Dendritic cell treated with granulocyte-macrophage colony-stimulating factor and Interleukin-4, amounts not matched to agents 40 ng/mL and 50 ng/mL, for 4 days (primary cell): ENCODE results near the gene FPR2.
A peak's percentile ranks its signal among the peaks of the same experiment; 100 is the strongest.

Experiments
- H3K27ac Mint-ChIP-seq: one replicate; pipeline ENCODE4 v1.8.0; 2022; ENCODE audit warnings: mild to moderate bottlenecking, mixed read lengths
- H3K27me3 Mint-ChIP-seq: one replicate; pipeline ENCODE4 v1.8.0; 2022; ENCODE audit warnings: mild to moderate bottlenecking, mixed read lengths
- H3K36me3 Mint-ChIP-seq: one replicate; pipeline ENCODE4 v1.8.0; 2022; ENCODE audit warnings: low read depth, mixed read lengths
- H3K4me1 Mint-ChIP-seq: one replicate; pipeline ENCODE4 v1.8.0; 2022; ENCODE audit warnings: low read depth, mixed read lengths
- H3K4me3 Mint-ChIP-seq: one replicate; pipeline ENCODE4 v1.8.0; 2022; ENCODE audit warnings: mild to moderate bottlenecking, moderate library complexity, mixed read lengths
- H3K9me3 Mint-ChIP-seq: one replicate; pipeline ENCODE4 v1.8.0; 2022; ENCODE audit warnings: mixed read lengths
- intact Hi-C: fragments of 100-400 bp; cut with micrococcal nuclease; formaldehyde crosslinking; loops from one replicate; pipeline ENCODE4 v1.15.0; 2022

FPR2 gene

GRCh38 chr19:51808333-51808986, 47.5 kb downstream of the FPR2 start:
- H3K4me1 Mint-ChIP-seq: peaks cover 85% of the 10 kb centered on the region
- no peak overlapping the region for H3K4me3 Mint-ChIP-seq
- intact Hi-C loops: no loop called here
- peak overlapping the region; percentile 96 for H3K27ac Mint-ChIP-seq
- H3K27me3 Mint-ChIP-seq: no peaks in the 10 kb centered on the region
- H3K36me3 Mint-ChIP-seq: peaks cover 93% of the 10 kb centered on the region
- H3K9me3 Mint-ChIP-seq: no peaks in the 10 kb centered on the region

GRCh38 chr19:51809787-51810186, 48.8 kb downstream of the FPR2 start:
- Mint-ChIP-seq H3K4me1 (peaks cover 81% of the 10 kb centered on the region), H3K27me3 (no peaks in the 10 kb centered on the region), H3K36me3 (peaks cover 93% of the 10 kb centered on the region), H3K27ac (peak overlapping the region; percentile 96), H3K4me3 (peak overlapping the region; percentile 57), H3K9me3 (no peaks in the 10 kb centered on the region)
- intact Hi-C loops: no loop called here

DNA sequence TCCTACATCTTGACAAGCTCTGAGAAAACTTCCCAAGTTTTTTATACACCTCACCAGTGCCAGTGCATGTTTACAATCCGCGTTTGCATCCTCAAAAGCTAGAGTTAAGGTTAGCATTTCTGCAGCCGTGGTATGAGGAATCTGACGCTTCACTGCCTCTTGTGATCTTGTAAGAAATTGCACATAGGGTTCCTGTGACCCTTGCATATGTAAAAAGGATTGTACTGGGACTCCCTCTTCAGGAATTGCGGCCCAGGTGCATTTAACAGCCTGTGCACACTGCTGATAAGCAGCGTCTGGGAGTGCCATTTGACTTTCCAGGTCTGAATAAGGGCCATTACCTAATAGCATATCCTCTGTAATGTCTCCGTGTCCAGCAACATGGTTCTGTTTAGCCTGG, 49.2 kb downstream of the FPR2 start:
- Mint-ChIP-seq H3K27me3 (no peaks in the 10 kb centered on the region), H3K36me3 (peaks cover 94% of the 10 kb centered on the region), H3K27ac (peak overlapping the region; percentile 96), H3K4me1 (peaks cover 81% of the 10 kb centered on the region), H3K4me3 (peak overlapping the region; percentile 57), H3K9me3 (no peaks in the 10 kb centered on the region)
- intact Hi-C loops: no loop called here

GRCh38 chr19:51811344-51811743, 50.4 kb downstream of the FPR2 start:
- no peaks in the 10 kb centered on the region for H3K9me3 Mint-ChIP-seq
- no peaks in the 10 kb centered on the region for H3K27me3 Mint-ChIP-seq
- peaks cover 81% of the 10 kb centered on the region for H3K4me1 Mint-ChIP-seq
- intact Hi-C loops: no loop called here
- H3K4me3 Mint-ChIP-seq: peak overlapping the region; percentile 80
- peaks cover 96% of the 10 kb centered on the region for H3K36me3 Mint-ChIP-seq
- H3K27ac Mint-ChIP-seq: peak overlapping the region; percentile 96

DNA sequence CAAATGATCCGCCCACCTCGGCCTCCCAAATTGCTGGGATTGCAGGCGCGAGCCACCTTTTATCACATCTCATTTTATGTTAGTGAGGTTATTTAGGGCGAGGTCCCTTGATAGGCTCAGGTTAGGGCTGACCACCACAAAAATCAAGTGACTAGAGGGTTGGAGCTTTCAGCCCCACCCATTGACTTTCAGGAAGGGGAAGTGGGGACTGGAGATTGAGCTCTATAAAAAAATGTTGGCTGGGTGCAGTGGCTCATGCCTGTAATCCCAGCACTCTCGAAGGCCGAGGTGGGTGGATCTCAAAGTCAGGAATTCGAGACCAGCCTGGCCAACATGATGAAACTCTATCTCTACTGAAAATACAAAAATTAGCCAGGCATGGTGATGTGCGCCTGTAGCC, 54.1 kb downstream of the FPR2 start:
- H3K27me3 Mint-ChIP-seq: no peaks in the 10 kb centered on the region
- intact Hi-C loops: no loop called here
- peaks cover 80% of the 10 kb centered on the region for H3K4me1 Mint-ChIP-seq
- no peaks in the 10 kb centered on the region for H3K9me3 Mint-ChIP-seq
- no peak overlapping the region for H3K4me3 Mint-ChIP-seq
- H3K36me3 Mint-ChIP-seq: peaks cover 97% of the 10 kb centered on the region
- H3K27ac Mint-ChIP-seq: peak overlapping the region; percentile 87

DNA sequence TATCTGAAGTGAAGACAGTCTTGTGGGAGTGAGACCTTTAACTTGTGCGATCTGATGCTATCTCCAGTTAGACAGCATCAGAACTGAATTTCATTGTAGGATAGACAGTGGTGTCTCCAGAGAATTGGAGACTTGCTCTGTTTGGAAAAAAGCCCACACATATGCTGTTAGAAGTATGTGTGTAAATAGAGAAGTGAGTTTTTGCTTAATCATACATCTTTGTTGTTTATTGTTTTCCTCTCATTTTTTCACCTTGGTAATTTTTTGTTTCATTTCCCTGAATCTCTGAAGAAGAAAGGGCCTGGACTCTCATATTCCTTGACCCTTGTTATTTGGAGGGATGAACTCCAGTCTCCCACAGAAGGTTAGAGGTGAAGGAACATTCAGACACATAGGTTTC, 55.7 kb downstream of the FPR2 start:
- peaks cover 79% of the 10 kb centered on the region for H3K4me1 Mint-ChIP-seq
- H3K4me3 Mint-ChIP-seq: no peak overlapping the region
- H3K27me3 Mint-ChIP-seq: no peaks in the 10 kb centered on the region
- peak overlapping the region; percentile 87 for H3K27ac Mint-ChIP-seq
- peaks cover 97% of the 10 kb centered on the region for H3K36me3 Mint-ChIP-seq
- H3K9me3 Mint-ChIP-seq: no peaks in the 10 kb centered on the region
- intact Hi-C loops: no loop called here

- Mint-ChIP-seq H3K4me3 (no peak overlapping the region), H3K9me3 (no peaks in the 10 kb centered on the region), H3K4me1 (peaks cover 95% of the 10 kb centered on the region)
Measured at GRCh38 chr19:51820011-51820410, 59.0 kb downstream of the FPR2 start.

More at GRCh38 chr19:51820011-51820410, 59.0 kb downstream of the FPR2 start:
- Mint-ChIP-seq H3K27me3 (no peaks in the 10 kb centered on the region), H3K36me3 (peaks cover 100% of the 10 kb centered on the region), H3K27ac (peak overlapping the region; percentile 82)
- intact Hi-C loops: loop anchor here (5.0 kb wide), 1 partner anchor 38 kb away; no protein-coding TSS in a partner anchor
